GM23338 (cell line): ENCODE data around the gene UPP1. TPM values are rescaled to one million over a fixed set of nuclear protein-coding genes. Genes with fewer than 3 reads are reported as not detected.

Experiments used
- ATAC-seq: fragments of 200-7000 bp; cut with Tn5 transposase; 3 replicates; pipeline ENCODE4 v1.9.1; 2020
- DNase-seq: peaks from one replicate; pipeline ENCODE4 v3.0.0-alpha.2; 2015; ENCODE audit warnings: low spot score
- H2AFZ ChIP-seq: fragments of 200-600 bp; sonication (generic); 2 replicates; pipeline ENCODE4 v1.8.0; 2016; ENCODE audit warnings: antibody characterized with exemption, mild to moderate bottlenecking, moderate library complexity
- H3F3A ChIP-seq: fragments of 200-600 bp; sonication (generic); replicated peaks from 2 replicates; pipeline ENCODE4 v1.8.0; 2017; ENCODE audit warnings: antibody characterized with exemption, mixed run types, low read depth
- H3K27ac ChIP-seq: fragments of 200-600 bp; sonication (generic); 2 replicates; pipeline ENCODE4 v1.6.1; 2016; ENCODE audit warnings: low read depth
- H3K27me3 ChIP-seq: fragments of 200-600 bp; sonication (generic); 2 replicates; pipeline ENCODE4 v1.8.0; 2016; ENCODE audit warnings: mild to moderate bottlenecking, mixed run types, moderate library complexity; ENCODE audit not compliant: insufficient read depth
- H3K36me3 ChIP-seq: fragments of 200-600 bp; sonication (generic); 2 replicates; pipeline ENCODE4 v1.8.0; 2016; ENCODE audit warnings: mild to moderate bottlenecking; ENCODE audit not compliant: insufficient read depth
- H3K4me1 ChIP-seq: fragments of 200-600 bp; sonication (generic); 2 replicates; pipeline ENCODE4 v1.8.0; 2016; ENCODE audit warnings: mild to moderate bottlenecking, moderate library complexity; ENCODE audit not compliant: insufficient read depth
- H3K4me2 ChIP-seq: fragments of 200-600 bp; sonication (generic); 2 replicates; pipeline ENCODE4 v1.7.1; 2017; ENCODE audit warnings: mixed run types
- H3K4me3 ChIP-seq: fragments of 200-600 bp; sonication (generic); 2 replicates; pipeline ENCODE4 v1.6.1; 2016; ENCODE audit warnings: mixed run types
- H3K79me2 ChIP-seq: fragments of 200-600 bp; sonication (generic); replicated peaks from 2 replicates; pipeline ENCODE4 v1.8.0; 2017; ENCODE audit warnings: mild to moderate bottlenecking; ENCODE audit not compliant: insufficient read depth
- H3K9me2 ChIP-seq: fragments of 200-600 bp; sonication (generic); 2 replicates; pipeline ENCODE4 v1.8.0; 2017; ENCODE audit not compliant: insufficient read depth
- H4K20me1 ChIP-seq: fragments of 200-600 bp; sonication (generic); replicated peaks from 2 replicates; pipeline ENCODE4 v1.8.0; 2017; ENCODE audit warnings: mild to moderate bottlenecking; ENCODE audit not compliant: insufficient read depth
- H3K27ac Mint-ChIP-seq: 2 replicates; pipeline ENCODE4 v1.8.0; 2020; ENCODE audit warnings: inconsistent platforms, mild to moderate bottlenecking, moderate library complexity, mixed read lengths
- H3K27me3 Mint-ChIP-seq: 3 replicates; pipeline ENCODE4 v1.8.0; 2022; ENCODE audit warnings: low read depth, mild to moderate bottlenecking, moderate library complexity, mixed read lengths, inconsistent platforms; ENCODE audit not compliant: insufficient read depth, poor library complexity
- H3K36me3 Mint-ChIP-seq: 3 replicates; pipeline ENCODE4 v1.8.0; 2021; ENCODE audit warnings: low read depth, mild to moderate bottlenecking, inconsistent platforms, moderate library complexity, mixed read lengths
- H3K4me1 Mint-ChIP-seq: 3 replicates; pipeline ENCODE4 v1.8.0; 2020; ENCODE audit warnings: mild to moderate bottlenecking, inconsistent platforms, mixed read lengths
- H3K4me3 Mint-ChIP-seq: 3 replicates; pipeline ENCODE4 v1.8.0; 2021; ENCODE audit warnings: moderate library complexity, mild to moderate bottlenecking, inconsistent platforms, mixed read lengths
- H3K9me3 Mint-ChIP-seq: 3 replicates; pipeline ENCODE4 v1.8.0; 2020; ENCODE audit warnings: moderate library complexity, mild to moderate bottlenecking, inconsistent platforms, mixed read lengths
- CREB1 ChIP-seq: fragments of 250-450 bp; sonication (Bioruptor Pico); IDR thresholded peaks from 2 replicates; pipeline ENCODE4 v1.5.0; 2020; ENCODE audit warnings: low read depth, mild to moderate bottlenecking, moderate library complexity
- EZH2 ChIP-seq: fragments of 200-600 bp; sonication (generic); IDR thresholded peaks from one replicate; pipeline ENCODE4 v1.8.0; 2017; ENCODE audit warnings: antibody characterized with exemption, mild to moderate bottlenecking, low read depth; ENCODE audit not compliant: unreplicated experiment
- POLR2AphosphoS5 ChIP-seq: IDR thresholded peaks from 2 replicates; pipeline ENCODE4 v1.6.1; 2016; ENCODE audit warnings: antibody characterized with exemption, low read depth
- ZNF114 ChIP-seq: fragments of 250-450 bp; sonication (Bioruptor Pico); IDR thresholded peaks from 2 replicates; pipeline ENCODE4 v1.5.0; 2020; ENCODE audit warnings: mild to moderate bottlenecking, moderate library complexity
- ZNF331 ChIP-seq: fragments of 250-450 bp; sonication (Bioruptor Pico); IDR thresholded peaks from 2 replicates; pipeline ENCODE4 v1.5.0; 2020; ENCODE audit warnings: low read depth, mild to moderate bottlenecking, moderate library complexity
- ZNF462 ChIP-seq: fragments of 250-450 bp; sonication (Bioruptor Pico); IDR thresholded peaks from 2 replicates; pipeline ENCODE4 v1.5.0; 2020; ENCODE audit warnings: mild to moderate bottlenecking, moderate library complexity
- polyA plus RNA-seq: library from polyadenylated mRNA; unstranded; fragments of >200 nt; fragmentation: Nextera tagmentation; extraction: Ambion mirVana; gene quantifications from 2 replicates; pipeline ENCODE4 v1.2.1, GENCODE V29; 2016
- total RNA-seq: library from RNA; depleted of rRNA; stranded (reverse); fragments of >200 nt; shearing (Covaris generic); gene quantifications from 2 replicates; pipeline ENCODE4 v1.2.3, GENCODE V29; 2014
- TF ChIP-seq, protein P1 (sequence below): IDR thresholded peaks from 2 replicates; pipeline ENCODE4 v1.6.1; 2016; ENCODE audit warnings: antibody characterized with exemption
- TF ChIP-seq, protein P2 (sequence below), 2 experiments: fragments of 200-600 bp in 1 of 2; sonication (generic) in 1 of 2; conservative IDR thresholded peaks; 2 replicates each; pipeline versions ENCODE4 v1.5.1 to v1.6.1; 2016 to 2017; ENCODE audit warnings: antibody characterized with exemption in 2 of 2, low read depth in 2 of 2, mild to moderate bottlenecking in 2 of 2, moderate library complexity in 1 of 2

Gene UPP1
- total and polyA plus RNA-seq, 2 experiments from 2014 or later = 22.7 to 43.5 TPM

DNA sequence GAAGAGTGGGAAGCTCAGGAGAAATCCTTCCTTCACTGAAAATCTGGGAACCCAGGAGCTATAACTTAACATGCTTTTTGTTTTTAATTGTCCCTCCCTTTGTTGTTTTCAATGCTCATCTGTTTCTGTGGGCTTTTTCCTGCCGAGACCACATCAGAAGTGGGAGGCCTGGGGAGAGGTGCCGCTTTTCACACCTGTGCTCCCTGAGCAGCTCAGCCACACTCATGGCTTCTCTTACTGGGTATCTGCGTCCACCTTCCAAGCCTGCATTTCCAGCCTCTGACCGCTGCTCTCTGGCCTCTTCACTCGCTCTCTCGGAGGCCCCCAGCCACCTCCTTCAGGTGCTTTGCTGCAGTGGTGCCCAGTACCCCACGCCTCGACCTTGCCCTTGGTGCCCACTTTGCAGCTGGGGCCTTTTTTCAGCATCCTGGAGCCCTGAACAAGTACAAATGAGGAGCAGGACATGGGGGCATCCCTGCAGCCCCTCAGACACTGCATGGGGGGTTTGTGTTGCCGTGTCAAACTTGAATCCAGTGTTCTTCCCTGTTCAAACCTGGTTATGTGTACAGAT lies 43.8 kb upstream of the UPP1 start:
- Histone ChIP-seq H3K79me2 (no peaks in the 10 kb centered on the region), H3K27ac (no peak overlapping the region), H4K20me1 (no peaks in the 10 kb centered on the region), H3F3A (no peaks in the 10 kb centered on the region), H2AFZ (no peak overlapping the region), H3K27me3 (no peaks in the 10 kb centered on the region), H3K36me3 (no peaks in the 10 kb centered on the region), H3K4me3 (no peak overlapping the region), H3K4me1 (peaks cover 24% of the 10 kb centered on the region), H3K4me2 (no peak overlapping the region), H3K9me2 (peaks cover 3% of the 10 kb centered on the region)
- H3K36me3 Mint-ChIP-seq = no peaks in the 10 kb centered on the region
- peaks cover 9% of the 10 kb centered on the region for H3K27me3 Mint-ChIP-seq
- no peak for ATAC-seq
- no peaks in the 10 kb centered on the region for H3K9me3 Mint-ChIP-seq
- no peak overlapping the region for H3K4me3 Mint-ChIP-seq
- TF ChIP-seq CREB1 (CRISPR knock-in tag) = no peak
- TF ChIP-seq, protein P1, sequence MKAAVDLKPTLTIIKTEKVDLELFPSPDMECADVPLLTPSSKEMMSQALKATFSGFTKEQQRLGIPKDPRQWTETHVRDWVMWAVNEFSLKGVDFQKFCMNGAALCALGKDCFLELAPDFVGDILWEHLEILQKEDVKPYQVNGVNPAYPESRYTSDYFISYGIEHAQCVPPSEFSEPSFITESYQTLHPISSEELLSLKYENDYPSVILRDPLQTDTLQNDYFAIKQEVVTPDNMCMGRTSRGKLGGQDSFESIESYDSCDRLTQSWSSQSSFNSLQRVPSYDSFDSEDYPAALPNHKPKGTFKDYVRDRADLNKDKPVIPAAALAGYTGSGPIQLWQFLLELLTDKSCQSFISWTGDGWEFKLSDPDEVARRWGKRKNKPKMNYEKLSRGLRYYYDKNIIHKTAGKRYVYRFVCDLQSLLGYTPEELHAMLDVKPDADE = no peak
- TF ChIP-seq, protein P2, sequence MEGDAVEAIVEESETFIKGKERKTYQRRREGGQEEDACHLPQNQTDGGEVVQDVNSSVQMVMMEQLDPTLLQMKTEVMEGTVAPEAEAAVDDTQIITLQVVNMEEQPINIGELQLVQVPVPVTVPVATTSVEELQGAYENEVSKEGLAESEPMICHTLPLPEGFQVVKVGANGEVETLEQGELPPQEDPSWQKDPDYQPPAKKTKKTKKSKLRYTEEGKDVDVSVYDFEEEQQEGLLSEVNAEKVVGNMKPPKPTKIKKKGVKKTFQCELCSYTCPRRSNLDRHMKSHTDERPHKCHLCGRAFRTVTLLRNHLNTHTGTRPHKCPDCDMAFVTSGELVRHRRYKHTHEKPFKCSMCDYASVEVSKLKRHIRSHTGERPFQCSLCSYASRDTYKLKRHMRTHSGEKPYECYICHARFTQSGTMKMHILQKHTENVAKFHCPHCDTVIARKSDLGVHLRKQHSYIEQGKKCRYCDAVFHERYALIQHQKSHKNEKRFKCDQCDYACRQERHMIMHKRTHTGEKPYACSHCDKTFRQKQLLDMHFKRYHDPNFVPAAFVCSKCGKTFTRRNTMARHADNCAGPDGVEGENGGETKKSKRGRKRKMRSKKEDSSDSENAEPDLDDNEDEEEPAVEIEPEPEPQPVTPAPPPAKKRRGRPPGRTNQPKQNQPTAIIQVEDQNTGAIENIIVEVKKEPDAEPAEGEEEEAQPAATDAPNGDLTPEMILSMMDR (conservative IDR thresholded peaks at IDR 0.05; ENCODE audit: low read depth in 2 of 2) = no peak
- TF ChIP-seq POLR2AphosphoS5 = no peak
- TF ChIP-seq ZNF331 = no peak
- TF ChIP-seq ZNF462 (CRISPR knock-in tag) = no peak
- no peak for TF ChIP-seq ZNF114
- no peak for TF ChIP-seq EZH2
- no peak overlapping the region for H3K27ac Mint-ChIP-seq
- H3K4me1 Mint-ChIP-seq = peaks cover 28% of the 10 kb centered on the region
- no peak for DNase-seq
